GM10266 (cell line): ENCODE data around the gene EXTL1.

Experiments
- DNase-seq: peaks from one replicate; pipeline ENCODE4 v3.0.0; 2012; ENCODE audit errors: extremely low spot score
- TF ChIP-seq, protein P1 (sequence below): IDR thresholded peaks from 2 replicates; pipeline ENCODE4 v1.5.1; 2012; ENCODE audit warnings: mild to moderate bottlenecking, low read depth; ENCODE audit not compliant: control insufficient read depth, insufficient read depth; ENCODE audit errors: missing control alignments

The EXTL1 gene

DNA sequence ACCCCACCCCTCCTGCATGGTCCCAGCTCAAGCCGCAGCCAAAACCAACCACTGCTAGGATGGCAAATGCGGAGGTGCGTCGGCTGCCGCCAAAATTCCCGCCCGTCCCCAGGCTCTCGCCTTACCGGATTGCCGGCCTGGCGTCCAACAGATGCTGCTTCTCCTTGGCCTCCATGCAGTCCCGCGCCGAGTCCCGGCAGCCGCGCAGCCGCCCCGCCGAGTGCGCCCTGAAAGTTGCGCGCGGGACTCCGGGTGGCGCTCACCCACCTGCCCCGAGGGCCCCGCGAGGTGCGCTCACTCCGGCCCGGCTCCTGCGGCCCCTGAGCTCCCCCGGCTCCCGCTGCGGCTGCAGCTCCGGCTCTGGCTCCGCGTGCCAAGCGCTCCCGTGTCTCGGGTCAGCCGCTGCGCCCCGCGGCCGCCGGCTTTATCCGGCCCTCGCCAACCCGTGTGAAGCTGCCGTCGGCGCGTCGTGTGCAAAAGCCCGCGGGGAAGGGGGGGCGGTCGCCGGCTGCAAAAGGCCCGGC lies 24.2 kb downstream of the EXTL1 start, which contains the start of gene SLC30A2:
SLC30A2 (minus strand) TSS at position 397 of the 524 bp plus-strand sequence; CDS start at position 175, 222 bp downstream.
- DNase-seq: no peak
- TF ChIP-seq, protein P1, sequence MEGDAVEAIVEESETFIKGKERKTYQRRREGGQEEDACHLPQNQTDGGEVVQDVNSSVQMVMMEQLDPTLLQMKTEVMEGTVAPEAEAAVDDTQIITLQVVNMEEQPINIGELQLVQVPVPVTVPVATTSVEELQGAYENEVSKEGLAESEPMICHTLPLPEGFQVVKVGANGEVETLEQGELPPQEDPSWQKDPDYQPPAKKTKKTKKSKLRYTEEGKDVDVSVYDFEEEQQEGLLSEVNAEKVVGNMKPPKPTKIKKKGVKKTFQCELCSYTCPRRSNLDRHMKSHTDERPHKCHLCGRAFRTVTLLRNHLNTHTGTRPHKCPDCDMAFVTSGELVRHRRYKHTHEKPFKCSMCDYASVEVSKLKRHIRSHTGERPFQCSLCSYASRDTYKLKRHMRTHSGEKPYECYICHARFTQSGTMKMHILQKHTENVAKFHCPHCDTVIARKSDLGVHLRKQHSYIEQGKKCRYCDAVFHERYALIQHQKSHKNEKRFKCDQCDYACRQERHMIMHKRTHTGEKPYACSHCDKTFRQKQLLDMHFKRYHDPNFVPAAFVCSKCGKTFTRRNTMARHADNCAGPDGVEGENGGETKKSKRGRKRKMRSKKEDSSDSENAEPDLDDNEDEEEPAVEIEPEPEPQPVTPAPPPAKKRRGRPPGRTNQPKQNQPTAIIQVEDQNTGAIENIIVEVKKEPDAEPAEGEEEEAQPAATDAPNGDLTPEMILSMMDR: no peak

DNA sequence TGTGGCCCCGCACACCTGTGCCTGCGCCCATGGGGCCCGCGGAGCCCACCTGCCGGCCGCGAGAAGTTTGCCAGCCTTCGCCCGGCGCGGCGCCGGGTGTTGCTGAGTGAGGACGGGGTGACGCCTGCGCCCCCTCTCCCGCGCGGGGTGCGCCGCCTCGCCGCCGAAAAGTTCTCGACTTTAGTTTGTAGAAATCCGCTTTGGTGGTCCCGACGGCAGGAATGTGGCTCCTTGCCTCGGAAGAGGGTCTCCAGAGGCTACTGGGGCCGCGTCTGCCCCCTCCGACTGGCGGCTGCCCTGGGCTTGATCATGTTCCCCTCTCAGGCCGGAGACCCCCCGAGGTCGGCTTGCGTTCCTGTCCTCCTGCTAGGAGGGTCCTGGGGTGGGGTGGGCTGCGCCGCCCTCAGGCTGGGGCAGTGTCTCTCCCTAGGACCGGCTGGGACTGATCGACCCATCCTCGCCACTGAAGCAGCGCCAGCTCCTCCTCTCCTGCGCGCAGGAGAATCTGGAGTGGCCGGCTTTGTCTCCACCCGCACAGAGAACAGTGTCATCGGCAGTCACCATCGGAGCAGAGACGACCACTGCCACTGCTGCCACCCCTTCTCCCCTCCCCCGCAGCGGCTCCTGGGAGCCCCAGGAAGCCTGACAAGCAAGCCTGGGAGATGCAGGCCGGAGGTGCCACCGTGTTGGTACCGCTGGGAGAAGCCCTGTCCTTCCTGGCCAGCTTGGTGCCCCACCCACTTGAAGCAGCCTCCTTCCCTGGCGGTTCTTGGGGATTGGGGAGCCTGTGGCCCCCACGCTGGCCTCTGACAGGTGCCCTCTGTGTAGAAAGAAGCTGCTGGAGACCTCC lies 24.9 kb downstream of the EXTL1 start:
- DNase-seq: no peak
- TF ChIP-seq, protein P1: no peak

DNA sequence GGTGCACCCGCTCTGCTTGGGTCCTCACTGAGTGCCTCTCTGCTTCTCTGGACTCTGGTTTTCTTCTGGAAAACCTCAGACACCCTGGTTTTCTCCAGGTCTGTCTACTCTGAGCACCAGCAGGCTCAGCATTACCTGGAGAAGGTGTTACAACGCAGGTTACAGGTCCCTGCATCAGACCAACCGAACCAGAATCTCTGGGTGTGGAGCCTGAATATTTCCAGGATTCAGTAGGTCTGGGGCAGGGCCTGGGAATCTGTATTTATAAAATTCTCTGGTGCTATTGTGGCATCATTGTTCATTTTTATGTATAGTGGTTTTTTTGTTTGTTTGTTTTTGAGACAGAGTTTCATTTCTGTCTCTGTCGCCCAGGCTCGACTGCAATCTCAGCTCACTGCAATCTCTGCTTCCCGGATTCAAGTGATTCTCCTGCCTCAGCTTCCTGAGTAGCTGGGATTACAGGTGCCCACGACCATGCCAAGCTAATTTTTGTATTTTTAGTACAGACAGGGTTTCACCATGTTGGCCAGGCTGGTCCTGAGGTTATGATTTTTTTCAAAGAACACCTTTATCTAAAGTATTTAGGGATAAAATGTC lies 25.8 kb downstream of the EXTL1 start:
- no peak for DNase-seq
- TF ChIP-seq, protein P1: no peak

DNA sequence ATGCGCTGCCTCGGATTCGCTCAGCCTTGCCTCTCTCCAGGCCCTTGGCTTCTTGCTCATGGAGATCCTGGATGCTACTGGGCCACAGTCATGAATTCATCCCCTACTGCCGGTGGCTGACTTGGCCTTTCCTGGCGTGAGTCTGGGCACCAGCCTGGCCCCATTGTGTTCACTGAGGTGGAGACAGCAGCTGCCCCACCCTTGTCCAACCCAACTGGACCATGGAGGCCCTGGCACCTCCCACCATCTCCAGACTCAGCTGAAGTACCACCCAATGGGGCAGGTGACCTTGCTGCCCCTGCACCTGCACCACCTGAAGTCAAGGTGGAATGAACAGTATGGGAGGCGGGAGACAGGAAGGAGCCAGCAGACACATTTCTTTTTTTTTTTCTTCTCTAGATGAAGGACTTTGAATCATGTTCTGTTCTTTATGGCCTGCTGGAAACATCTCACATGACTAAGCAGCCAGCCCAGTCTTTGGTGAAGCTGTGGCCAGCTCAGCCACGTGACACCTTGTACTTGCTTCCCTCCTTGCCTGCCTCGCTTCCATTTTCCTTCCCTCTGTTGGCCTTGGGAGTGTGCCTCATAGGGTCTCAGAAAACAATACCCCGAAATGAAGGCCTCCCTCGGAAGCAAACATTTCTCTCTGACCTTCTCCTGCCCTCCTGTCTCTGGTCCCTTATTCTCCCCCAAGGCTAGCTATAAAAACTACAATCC lies 28.1 kb downstream of the EXTL1 start:
- TF ChIP-seq, protein P1: no peak

DNA sequence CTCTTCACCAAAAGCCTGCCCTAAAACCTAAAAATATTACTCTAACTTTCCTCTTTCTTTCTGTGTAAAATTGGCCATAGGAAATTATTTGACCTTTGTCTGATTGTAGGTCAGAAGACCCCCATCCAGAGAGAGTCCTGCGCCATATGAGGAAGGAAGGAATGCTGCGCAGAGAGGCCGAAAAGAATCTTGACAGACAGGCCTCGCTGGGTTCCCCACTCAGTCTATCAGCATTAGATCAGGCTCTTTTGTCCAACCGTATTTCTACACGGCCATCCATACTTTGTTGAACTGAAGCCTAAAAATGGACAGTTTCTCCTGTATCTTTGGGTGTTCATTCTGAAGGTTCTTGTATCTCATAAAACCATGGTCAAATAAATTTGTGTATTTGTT lies 28.7 kb downstream of the EXTL1 start:
- no peak for DNase-seq
- TF ChIP-seq, protein P1: no peak

More for the DNA sequence above, 28.1 kb downstream of the EXTL1 start:
- DNase-seq: no peak

DNA sequence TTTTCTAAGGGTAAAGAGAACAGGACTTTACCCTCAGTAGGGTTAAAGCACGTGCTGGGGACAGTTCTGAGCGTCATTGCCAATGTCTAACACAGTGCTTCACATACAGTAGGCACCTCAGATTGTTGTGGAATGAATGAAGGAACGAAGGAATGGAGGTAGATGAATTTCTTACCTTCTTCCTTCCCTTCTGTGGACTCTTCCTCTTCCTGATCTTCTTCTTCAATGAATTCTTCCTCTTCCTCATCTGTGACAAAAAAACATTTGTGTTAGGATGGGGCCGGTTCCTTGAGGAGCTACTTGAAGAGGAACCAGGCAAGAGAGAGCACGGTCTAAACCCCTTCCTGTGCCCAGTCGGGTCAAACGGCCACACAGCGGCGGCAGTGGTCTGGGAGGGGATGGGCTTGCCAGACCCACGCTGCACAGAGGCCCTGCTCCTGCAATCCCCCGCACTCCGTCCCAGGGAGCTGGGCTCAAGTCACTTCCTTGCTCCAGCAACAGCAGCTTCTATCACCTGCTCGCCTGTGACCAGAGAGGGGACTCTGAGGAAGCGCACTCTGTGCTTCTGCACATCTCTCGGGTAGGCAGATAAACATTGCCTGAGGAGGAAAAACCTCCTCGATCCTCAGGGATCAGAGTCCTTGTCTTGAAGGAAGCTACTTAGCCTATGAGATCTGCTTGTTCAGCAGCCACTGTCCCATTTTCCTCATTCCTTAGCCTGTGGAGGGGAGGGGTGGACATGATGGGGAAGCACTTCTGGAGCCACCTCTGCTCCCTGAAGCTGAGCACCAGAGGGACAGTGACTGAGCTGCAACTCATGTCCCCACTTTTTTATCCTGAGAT lies 32.4 kb downstream of the EXTL1 start:
- TF ChIP-seq, protein P1: no peak
- no peak for DNase-seq
